HG03378 (cell line): ENCODE data around the gene DIPK1B.

Experiments used
- ATAC-seq: cut with Tn5 transposase; IDR thresholded peaks from one replicate; pipeline ENCODE4 v1.9.1; 2021; ENCODE audit warnings: mild to moderate bottlenecking, moderate library complexity; ENCODE audit not compliant: unreplicated experiment

Gene DIPK1B

GRCh38 chr9:136686534-136686793, 25.9 kb upstream of the DIPK1B start:
- no peak for ATAC-seq

GRCh38 chr9:136686794-136687711, 25.3 kb upstream of the DIPK1B start, which contains the start of gene AGPAT2:
Gene AGPAT2 (minus strand): TSS chr9:136687457. CDS start chr9:136687357, 100 bp downstream.
- ATAC-seq = no peak

GRCh38 chr9:136687721-136688223, 24.6 kb upstream of the DIPK1B start:
- ATAC-seq = no peak

GRCh38 chr9:136688274-136689107, 23.9 kb upstream of the DIPK1B start:
- no peak for ATAC-seq

- ATAC-seq = no peak
These were observed 23.3 kb upstream of the DIPK1B start for GRCh38 chr9:136689108-136689460.

- no peak for ATAC-seq
These were observed 22.1 kb upstream of the DIPK1B start for GRCh38 chr9:136690104-136690805.

- no peak for ATAC-seq
These were observed 21.5 kb upstream of the DIPK1B start for GRCh38 chr9:136690806-136691261.

- ATAC-seq = no peak
These were observed 20.8 kb upstream of the DIPK1B start for GRCh38 chr9:136691316-136692184.

- ATAC-seq = no peak
These were observed 19.9 kb upstream of the DIPK1B start for GRCh38 chr9:136692185-136693134.

GRCh38 chr9:136693135-136693489, 19.3 kb upstream of the DIPK1B start:
- ATAC-seq = no peak

GRCh38 chr9:136693490-136694162, 18.7 kb upstream of the DIPK1B start:
- ATAC-seq = no peak

- ATAC-seq = no peak
These were observed 18.1 kb upstream of the DIPK1B start for GRCh38 chr9:136694163-136694871.

GRCh38 chr9:136694872-136695247, 17.5 kb upstream of the DIPK1B start:
- ATAC-seq = no peak

- ATAC-seq = no peak
These were observed 16.9 kb upstream of the DIPK1B start for GRCh38 chr9:136695435-136695895.

GRCh38 chr9:136695955-136696354, 16.4 kb upstream of the DIPK1B start:
- ATAC-seq = no peak

- ATAC-seq = no peak
These were observed 15.9 kb upstream of the DIPK1B start for GRCh38 chr9:136696502-136696901.

- ATAC-seq = no peak
These were observed 15.1 kb upstream of the DIPK1B start for GRCh38 chr9:136697146-136697820.
